Hepatocyte (in vitro differentiated cells): Measurements from ENCODE around the gene C6orf132.

ENCODE experiments used
- EZH2 ChIP-seq: fragments of 200-600 bp; sonication (generic); IDR thresholded peaks from 2 replicates; pipeline ENCODE4 v1.6.1; 2016; ENCODE audit warnings: antibody characterized with exemption, mild to moderate bottlenecking, borderline replicate concordance
- EZH2phosphoT487 ChIP-seq: fragments of 200-600 bp; sonication (generic); IDR thresholded peaks from one replicate; pipeline ENCODE4 v1.6.1; 2018; ENCODE audit warnings: antibody characterized with exemption, mild to moderate bottlenecking, low read depth, moderate library complexity; ENCODE audit not compliant: unreplicated experiment, severe bottlenecking
- TF ChIP-seq, protein P1 (sequence below): fragments of 200-600 bp; sonication (generic); IDR thresholded peaks from 2 replicates; pipeline ENCODE4 v1.5.1; 2016; ENCODE audit warnings: antibody characterized with exemption, mild to moderate bottlenecking; ENCODE audit not compliant: poor library complexity

DNA sequence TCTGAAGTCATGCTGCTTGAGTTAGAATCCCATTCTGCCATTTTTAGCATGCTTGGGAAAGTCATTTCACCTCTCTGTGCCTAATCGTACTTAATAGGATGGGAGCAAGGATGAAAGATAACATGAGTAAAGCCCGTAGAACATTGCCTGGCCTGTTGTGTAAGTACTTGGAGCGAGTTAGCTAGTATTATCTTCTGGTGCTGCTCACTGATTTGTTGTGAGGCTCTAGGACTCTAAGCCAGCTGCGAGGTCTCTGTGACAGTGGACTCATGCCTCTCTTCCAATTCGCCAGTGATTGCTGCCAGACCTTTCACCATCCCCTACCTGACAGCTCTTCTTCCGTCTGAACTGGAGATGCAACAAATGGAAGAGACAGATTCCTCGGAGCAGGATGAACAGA, 74.2 kb downstream of the C6orf132 start:
- TF ChIP-seq, protein P1, sequence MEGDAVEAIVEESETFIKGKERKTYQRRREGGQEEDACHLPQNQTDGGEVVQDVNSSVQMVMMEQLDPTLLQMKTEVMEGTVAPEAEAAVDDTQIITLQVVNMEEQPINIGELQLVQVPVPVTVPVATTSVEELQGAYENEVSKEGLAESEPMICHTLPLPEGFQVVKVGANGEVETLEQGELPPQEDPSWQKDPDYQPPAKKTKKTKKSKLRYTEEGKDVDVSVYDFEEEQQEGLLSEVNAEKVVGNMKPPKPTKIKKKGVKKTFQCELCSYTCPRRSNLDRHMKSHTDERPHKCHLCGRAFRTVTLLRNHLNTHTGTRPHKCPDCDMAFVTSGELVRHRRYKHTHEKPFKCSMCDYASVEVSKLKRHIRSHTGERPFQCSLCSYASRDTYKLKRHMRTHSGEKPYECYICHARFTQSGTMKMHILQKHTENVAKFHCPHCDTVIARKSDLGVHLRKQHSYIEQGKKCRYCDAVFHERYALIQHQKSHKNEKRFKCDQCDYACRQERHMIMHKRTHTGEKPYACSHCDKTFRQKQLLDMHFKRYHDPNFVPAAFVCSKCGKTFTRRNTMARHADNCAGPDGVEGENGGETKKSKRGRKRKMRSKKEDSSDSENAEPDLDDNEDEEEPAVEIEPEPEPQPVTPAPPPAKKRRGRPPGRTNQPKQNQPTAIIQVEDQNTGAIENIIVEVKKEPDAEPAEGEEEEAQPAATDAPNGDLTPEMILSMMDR = no peak
- TF ChIP-seq EZH2 (no peak), EZH2phosphoT487 (no peak)
